Activated T-cell treated with anti-CD3 and anti-CD28 coated beads, Interleukin-2, amount 50 U/mL, for 1 hour (primary cell): ENCODE results near the gene P2RY6.

Source experiments
- DNase-seq: peaks from one replicate; pipeline ENCODE4 v3.0.0-alpha.2; 2020

The P2RY6 gene

DNA sequence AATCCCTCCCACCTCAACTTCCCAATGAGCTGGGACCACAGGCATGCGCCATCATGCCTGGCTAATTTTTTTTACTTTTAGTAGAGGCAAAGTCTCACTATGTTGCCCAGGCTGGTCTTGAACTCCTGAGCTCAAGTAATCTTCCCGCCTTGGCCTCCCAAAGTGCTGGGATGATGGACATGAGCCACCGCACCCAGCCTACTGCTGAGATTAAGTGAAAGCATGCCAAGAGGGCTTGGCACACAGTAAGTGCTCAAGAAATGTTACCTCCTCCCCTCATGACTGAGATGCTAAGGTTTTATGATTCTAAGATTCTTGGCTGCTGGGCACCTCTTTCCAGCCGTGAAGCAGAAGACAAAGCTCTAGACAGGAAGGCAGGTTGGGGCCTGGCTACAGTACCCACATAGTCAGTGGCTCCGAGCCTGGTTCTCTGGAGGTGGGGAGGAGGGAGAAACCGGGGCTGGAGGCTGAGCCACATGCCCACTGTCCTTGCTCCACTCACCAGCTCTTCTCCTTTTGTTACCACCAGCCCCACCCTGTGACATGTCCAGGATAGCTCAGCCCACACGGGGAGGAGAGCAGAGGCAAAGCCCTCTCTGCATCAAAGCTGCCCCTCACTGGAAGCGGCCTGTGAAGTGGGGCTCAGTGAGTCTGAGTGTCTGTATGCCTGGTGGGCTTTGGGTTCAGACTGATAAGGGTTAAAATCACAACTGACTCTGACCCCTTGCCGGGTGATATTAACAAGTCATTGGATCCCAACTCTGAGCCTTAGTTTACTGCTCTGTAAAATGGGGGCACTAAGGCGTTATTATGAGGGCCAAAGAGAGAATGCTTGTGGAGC, 48.8 kb downstream of the P2RY6 start:
- DNase-seq = no peak

DNA sequence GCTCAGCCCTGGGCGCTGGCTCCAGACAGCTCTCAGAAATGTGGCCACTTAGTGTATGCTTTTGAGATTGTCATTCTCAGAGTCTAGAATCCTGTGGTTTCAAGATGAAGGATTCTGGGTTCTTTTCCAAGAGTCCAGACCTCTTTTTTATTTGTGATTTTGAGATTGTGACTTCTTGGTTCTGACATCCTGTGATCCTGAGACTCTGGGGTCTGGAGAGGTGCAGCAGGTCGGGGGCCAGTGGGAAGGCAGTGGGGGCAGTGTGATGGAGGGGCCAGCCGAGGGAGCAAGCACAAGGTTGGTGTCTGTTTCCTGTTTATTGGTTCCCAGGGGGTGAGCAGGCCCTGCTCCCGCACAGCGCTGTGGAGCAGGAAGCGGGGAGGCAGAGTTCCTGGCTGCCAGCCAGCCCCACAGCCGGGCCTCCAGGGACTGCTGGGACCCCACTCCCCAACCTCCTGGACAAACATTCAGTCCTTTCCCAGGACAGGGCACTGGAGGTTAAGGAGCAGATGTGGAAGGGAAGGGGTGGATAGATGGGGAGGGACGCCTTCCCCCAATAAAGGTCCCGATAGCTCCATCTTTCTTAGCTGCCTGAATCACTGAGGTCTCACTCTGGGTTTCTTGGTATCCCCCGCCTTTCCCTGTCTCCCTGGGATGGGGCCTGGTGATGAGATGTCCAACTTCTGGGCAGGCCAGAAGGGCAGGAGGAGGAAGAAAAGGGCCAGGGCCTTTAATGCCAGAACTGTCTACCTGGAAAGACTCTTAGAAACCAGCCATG, 49.7 kb downstream of the P2RY6 start:
- DNase-seq = no peak

DNA sequence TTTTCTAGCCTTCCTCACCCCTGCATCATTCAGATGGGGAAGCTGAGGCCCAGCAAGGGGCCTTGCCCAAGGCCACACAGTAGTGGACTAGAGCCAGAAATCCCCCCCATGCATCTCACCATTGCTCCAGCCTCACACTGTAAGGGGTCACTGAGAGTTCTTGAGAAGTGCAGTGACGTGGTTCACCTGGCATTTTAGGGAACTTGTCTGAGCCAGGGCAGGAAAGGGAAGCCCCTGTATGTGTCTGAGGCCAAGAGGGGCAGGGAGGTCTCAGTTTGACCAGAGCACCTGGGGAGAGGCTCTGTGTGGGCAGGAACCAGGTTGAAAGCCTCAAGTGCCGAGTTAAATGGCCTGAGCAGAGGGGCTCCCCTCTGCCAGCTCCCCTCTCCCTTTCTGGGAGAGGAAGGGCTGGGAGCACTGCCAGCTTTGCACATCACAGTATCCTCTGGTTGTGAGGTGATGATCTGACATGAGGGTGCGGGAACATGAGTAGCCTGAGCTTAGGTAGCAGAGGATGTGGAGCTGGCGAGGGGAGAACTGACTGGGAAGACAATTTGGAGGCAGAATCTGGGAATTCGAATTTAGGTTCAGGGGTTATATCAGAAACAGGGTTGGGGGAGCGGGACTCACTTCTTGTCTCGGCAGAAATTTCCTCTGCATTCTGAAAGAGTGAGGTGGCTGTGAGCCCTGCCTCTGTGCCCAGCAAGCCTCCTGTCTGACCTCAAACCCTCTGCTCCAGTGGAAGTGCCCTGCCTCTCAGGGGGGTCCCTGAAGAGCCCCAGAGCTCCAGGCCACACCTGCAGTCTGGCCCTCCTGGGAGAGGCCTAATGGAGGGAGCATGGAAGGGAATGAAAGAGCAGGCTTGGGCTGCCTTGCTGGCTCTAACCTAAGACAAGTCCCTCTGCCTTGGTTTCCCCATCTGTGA, 50.5 kb downstream of the P2RY6 start:
- DNase-seq = no peak

DNA sequence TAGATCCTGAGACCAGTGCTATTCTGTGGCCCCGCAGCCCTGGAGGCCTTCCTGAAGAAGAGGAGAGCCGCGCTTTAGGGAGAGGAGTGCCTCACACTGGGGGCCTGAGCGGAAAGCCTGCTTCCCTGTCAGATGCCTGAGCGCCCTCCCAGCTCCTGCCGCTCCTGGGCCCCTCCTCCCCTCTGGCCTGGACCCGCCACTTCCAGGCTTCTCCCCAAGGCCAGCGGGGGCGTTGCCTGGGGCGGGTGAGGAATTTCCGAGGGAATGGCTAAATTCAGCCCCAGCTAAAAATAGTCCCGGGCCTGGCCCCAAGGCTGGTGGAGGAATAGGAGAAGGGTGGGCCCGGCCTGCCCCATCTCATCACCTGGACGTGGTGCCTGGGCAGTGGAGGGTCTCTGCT, 51.3 kb downstream of the P2RY6 start:
- DNase-seq = no peak

DNA sequence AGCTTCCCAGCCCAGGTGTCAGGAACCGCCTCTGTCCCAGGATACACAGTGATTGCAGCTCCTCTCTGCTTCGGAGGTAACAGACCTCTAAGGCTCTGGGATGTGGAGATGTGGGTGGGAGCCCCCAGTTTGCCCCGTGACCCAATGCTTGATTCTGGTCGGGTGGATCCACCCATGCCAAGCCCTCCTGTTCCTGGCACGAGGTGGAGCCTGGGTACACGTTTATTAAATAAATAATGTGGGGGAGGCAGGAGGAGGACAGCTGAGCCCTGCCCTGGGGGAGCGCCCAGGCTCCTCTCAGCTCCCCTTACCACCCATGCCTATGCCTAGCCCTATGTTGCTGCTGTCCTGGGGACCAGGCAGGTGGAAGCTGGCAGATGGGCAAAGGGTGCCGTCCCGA, 52.0 kb downstream of the P2RY6 start:
- DNase-seq = no peak

DNA sequence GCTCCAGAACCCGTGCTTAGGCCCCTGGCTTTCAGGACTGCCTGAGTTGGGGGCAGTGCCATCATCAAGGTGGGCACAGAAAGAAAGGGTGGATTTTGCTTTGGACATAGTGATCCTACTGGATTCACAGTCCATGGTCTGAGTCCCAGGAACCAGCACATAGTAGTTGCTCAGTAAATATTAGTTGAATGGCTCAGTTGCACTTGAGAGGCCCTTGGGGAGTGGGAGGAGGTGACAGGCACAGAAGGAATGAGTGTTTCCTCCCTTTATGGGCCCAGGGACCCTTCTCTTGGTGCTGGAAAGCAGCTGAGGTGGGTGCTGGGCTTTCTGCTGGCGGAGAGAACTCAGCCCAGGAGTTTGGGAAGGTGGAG, 52.5 kb downstream of the P2RY6 start:
- DNase-seq = no peak

DNA sequence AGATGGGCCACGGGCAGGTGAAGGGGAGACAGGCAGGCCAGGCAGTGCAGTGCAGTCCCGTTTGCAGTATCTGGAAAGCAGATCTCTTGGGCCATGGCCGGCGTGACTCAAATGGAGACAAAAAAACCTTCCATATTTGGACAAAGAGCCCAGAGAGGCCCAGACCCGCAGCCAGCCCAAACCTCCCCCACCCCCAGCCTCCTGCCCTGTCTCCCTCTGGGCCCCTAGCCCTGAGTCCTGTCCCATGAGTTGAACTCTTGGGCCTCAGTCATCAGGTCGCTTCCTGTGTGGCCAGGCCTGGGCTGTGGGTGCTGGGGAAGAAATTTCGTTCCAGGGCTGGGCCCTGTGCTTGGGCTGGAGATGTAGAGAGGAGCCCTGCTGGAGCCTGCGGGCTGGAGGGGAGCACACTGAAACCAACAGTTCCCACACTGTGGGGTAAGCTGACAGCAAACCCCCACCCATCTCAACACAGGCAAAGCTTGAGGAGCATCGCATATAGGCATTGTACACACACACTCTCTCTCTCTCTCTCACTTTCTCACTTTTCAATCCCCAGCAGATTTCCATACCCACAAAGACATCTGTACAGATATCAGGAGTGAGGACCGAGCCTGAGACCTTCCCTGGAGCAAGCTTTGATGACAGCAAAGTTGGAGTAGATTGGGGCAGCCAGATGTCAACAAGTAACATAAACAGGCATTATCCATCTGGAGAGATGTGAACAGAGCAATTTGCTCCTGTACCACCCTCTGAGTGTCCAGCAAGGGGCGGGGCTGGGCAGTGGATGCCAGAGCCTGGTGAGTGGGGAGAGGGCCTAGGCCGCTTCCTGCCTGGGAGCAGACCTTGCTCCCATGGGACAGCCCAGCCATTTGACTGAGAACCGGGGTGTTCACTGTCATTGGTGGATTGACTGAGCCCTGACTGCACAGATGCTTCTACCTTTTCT, 53.2 kb downstream of the P2RY6 start:
- no peak for DNase-seq

DNA sequence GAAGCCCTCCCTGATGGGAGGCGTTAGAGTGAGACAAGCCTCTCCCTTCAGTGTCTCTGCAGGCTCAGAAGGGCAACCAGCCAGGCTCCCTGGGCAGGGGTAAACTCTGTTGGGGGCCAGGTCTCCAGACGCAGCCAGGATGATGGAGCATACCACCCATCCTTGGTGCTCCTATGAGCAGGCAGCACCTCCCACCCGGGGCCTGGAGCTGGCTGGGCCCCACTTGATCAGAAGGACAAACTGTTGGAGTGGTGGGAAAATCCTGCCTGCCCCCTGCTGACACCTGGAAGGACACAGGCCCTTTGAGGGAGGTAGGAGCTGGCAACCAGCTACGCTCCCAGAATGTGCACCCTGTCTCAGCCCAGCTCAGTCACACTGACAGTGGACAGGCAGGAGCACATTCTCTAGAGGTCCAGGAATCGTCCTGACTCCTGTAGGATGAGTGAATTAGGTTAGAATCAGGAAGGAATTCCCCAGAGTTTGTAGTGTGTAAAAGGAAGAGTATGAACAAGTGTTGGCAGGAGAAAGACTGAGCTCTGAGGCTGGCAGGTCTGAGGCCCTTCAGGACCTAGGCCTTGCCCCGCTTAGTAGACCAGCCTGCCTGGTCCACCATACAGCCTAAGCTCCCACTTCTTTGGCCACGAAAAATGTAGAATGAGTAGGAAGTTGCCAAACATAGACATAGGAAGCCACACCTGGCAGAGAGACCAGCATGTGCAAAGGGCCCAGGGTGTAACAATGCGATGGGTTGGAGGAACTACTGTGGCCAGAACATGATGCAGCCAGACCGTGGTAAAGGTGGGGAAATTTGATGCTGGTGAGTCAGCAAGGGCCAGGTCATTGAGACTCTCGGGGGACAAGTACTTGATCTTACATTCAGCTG, 55.0 kb downstream of the P2RY6 start:
- no peak for DNase-seq

DNA sequence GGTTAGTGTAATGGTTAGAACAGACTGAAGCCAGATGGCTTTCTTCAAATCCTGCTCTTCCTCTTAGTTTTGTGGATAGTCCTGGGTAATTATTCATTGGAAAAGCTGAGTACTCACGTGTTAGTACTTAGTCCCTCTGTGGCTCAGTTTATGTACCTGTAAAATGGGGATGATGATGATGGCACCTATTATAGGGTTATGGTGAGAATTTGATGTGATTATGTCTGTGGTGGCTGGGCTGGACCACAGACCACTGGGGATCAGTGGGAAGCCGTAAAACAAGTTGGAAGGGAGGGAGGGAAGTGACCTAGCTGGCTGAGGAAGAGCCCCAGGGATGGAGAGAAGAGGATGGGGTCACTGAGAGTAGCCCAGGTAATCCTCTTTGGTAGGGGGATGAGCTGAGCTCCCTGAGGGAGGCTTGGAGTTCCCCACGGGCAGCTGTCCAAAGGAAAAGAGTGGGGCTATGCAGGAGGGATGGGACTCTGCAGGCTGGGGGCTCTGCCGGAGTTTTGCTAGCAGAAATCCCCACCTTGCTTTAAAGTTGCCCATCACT, 55.8 kb downstream of the P2RY6 start:
- DNase-seq = no peak

DNA sequence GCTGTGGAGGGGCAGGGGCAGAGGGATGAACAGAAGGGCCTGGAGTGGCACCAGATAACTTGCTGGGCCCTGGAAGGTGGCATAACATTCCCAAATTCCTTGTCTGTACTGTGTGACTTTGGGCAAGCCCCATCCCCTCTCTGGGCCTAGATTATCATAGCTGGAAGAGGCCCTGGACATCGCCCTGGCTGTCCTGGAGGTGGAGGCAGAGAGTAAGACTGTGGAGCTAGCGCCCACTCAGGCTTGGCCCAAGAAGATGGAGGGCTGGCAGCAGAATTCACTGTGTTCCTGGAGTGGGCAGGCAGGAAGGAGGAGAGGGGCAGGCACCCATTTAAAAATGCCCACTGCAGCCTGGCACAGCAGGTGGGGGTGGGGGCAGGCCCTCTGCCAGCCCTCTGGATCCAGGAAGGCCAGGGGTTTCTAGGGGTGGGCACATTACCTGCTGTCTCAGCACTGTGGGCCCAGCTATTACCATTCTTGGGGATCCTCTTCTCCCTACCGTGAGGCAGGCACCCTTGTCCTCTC, 58.5 kb downstream of the P2RY6 start:
- no peak for DNase-seq

DNA sequence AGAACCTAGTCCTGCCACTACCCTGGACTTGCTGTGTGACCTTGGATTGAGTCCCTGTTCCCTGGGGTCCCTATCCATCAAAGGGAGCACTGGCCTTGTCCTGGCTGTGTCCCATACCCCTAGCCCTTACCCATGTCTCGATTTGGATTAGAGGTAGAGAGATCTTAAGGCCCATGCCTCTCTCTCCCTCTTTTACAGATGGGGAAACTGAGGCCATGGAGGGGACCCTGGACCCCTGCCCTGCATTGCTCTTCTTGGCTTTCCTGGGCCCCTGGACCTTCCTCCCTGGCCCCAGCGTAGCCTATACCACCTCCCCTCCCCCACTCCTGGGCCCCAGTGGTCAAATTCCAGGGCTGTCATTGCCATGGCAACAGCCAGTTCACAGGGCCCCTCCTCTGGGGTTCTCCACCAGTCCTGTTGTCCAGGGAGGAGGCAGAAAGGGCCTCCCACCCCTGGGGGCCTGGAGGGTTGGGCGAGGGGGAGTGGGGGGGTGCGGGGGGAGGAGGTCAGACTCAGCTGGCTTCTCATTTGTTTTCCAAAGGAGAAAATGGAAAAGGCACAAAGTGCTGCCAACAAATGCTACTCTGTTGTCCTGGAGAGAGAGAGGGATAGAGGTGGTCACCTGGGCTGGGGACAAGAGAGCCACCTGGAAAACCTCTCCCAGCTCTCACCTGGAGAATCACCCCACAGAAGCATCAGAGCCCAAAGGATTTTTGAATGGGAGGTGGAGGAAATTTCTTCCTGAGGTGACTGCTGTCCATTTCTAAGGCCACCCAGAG, 59.2 kb downstream of the P2RY6 start:
- no peak for DNase-seq

DNA sequence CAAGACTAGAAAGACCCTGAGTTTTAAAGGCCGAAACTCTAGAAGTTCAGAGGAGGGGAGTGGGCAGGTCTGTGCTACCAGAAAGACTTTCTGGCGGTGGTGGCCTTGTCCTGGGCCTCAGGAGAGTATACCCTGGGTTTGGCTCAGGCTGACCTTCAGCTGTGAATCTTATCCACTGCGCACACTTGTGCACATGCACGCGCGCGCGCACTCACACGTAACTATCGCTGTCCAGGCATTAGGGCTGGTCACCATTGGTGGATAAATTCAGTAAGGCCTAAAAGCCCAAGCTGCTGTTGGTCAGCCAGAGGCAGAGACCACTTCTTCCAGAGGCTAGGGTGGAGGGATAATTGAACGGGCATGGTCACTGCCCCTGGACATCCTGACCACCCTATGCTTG, 61.0 kb downstream of the P2RY6 start:
- no peak for DNase-seq

DNA sequence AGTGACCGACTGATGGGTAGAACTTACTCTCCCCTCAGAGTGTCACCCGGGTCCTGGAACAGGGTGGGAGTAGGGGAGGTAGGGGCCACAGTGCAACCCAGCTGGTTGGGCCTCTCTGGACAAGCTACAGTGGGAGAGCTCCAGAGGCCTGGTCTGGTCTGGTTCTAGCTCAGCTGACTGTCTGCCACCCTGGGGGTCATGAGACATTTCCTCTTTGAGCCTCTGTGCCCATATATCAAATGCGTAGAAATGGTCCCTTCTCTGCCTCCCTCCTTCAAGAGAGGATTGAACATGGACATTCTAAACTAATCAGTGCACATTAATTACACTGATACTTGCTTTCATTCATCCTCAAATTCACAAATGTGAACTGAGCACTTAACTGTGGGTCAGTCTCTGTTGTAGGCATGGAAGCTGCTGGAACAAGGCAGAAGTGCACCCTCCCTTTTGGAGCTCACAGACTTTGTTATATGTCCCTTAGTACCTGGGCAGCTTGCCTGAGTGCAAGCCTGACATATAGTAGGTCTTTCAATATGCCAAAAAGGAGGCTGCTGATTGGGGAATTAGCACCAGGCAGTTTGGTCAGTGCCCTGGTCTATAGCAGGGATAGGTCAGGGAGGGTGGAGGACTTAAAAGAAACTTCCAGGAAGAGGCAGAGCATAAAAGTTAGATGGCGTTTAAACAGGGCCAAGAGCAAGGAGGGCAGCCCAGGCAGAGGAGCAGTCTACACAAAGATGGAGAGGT, 61.7 kb downstream of the P2RY6 start:
- no peak for DNase-seq

DNA sequence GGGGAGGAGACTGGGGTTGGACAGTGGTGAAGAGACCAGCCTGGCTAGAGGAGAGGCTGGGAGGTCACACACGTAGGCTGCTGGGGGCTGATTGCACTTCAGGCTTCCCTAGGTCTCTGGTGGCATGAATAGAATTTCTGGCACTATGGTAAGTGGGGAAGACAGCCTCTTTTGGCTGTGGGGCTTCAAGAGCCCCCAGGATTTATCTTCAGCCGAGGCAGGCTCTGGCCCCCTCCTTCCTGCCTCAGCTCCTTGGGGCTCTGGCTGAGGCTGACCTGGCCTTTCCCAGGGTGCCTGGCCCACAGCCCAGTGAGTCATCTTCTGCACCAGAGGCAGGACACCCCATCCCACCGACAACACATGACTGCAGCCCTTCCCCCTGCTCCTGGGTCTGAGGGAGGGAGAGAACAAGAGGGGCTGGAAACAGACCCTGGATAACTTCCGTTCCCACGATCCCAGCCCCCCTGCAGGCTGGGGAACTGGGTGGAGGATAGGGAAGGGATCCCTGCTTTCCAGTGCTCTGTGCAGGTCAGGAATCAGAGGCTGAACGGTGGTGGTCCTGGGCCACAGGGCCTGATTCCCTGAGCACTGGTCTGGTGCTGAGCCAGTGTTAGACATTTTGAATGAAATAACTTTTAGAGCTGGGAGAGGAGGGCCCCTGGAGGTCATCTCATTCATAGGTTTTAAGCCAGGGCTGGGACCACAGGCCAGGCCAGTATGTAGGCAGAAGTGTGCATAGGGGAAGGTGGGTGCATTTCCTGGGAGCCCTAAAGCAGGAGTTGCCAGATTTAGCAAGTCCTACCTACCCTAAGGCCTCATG, 62.5 kb downstream of the P2RY6 start:
- no peak for DNase-seq

DNA sequence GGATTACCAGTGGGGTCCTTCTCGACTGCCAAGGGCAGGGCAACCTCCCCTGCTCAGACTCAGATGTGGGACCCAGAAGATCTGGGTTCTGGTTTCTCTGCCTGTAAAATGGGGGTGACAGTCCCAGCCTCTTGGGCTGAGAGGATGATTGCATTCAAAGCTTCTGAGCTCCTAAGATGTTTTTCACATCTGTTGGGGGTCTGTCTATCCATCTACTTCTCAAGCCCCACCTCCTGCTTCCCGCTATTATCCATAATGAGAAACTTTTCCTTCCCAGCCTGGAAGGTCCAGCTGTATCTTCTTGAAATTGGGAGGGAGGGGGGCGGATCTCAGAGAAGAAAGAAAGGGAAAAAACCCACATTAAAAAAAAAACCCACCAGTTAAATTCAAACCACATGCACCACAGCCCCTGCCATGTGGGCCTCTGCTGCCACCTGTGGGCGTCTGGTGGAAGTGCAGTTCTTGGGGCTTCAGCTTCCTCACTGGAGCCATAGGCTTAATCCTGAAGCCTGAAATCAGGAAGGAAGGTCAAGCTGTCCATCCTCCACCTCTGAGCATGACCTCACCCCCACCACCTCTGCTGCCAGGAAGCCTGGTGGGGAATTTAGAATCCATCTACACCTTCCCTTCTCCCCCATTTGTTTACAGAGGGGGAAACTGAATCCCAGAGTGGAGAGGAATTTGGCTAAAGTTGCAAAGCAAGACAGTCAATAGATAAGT, 63.2 kb downstream of the P2RY6 start:
- peak; percentile 82 for DNase-seq

DNA sequence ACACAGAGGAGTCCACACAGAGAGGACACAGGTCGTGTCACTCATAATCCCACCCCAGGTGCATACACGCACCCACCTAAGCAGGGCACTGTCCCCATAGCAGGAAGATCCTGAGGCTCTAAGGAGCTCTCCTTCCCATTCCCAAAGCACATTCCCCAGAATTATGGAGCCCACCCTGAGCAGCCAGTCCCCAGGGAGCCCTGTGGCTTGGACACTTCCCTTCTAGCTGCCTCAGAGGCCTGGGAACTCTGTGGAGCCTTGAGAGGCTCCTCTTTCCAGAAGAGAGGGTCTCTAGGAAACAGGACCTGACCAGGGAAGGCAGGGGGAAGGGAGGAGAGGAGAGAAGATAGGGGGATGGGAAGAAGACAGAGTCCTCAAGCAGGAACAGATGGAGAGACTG, 65.7 kb downstream of the P2RY6 start:
- DNase-seq = no peak

DNA sequence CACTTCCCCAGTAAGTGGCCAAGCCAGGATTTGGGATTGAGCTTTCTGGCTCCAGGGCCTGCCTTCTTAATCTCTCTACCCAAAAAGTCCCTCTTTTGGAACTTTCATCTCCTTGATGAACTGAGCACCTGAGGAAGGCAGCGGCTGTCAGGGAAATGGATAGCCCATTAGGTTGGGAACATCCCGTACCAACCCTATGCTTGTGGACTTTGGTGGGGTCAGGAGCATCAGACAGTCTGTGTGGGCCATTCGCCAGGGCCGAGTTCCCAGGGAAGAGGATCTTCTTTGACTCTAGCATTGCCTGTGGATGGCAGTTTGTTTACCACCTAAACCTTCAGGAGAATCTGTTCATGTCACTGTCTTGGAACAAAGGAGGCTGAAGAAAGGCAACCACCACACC, 66.1 kb downstream of the P2RY6 start:
- DNase-seq = no peak
